NCI-H446 treated with DMSO at 0.1 percent for 48 hours (cell line): ENCODE measurements around the gene IRGQ.
"Not testable (repeated sequence)": the region's sequence is repeated elsewhere in the genome, so short reads cannot be mapped to it uniquely, and the experiment has no call there.

ENCODE experiments used
- DNase-seq: peaks from one replicate; lab custom pipeline; 2025; lab: John Stamatoyannopoulos, UW

The IRGQ gene

DNA sequence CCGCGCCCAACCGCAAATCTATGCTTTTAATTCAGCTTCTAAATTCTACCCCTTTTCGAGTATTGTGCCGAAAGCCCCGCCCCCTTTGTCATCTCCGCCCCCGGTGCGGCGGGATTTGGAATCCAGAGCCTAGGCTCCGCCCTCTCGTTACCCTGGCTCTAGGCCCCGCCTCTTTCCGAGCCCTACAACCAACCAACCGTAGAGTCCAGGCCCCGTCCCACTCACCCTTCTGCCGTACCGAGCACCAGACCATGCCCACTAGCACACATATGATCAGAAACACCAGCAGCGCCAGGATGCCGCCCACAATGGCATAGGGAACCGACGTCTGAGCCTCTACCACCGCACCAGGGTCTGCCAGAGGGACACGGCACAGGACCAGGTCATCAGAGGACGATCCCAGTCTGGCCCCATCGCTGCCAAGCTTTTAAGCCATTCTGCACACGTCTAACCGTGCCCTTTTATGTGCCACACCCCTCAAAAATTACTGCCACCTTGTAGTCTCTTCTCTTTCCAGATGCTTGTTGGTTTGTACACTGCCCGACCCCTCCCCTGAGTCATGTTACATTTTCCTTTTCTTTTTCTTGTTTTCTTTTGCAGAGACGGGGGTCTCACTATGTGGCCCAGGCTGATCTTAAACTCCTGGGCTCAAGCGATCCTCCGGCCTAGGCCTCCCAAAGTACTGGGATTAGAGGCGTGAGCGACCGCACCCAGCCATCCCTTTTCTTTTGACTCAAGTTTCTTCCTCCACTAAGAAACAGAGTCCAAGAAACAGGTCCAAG, 28.1 kb upstream of the IRGQ start:
- no peak for DNase-seq

- no peak for DNase-seq
These were observed 27.0 kb upstream of the IRGQ start for GRCh38 chr19:43622956-43623355.

- DNase-seq, result no peak
These were observed 26.1 kb upstream of the IRGQ start for GRCh38 chr19:43622070-43622469.

DNA sequence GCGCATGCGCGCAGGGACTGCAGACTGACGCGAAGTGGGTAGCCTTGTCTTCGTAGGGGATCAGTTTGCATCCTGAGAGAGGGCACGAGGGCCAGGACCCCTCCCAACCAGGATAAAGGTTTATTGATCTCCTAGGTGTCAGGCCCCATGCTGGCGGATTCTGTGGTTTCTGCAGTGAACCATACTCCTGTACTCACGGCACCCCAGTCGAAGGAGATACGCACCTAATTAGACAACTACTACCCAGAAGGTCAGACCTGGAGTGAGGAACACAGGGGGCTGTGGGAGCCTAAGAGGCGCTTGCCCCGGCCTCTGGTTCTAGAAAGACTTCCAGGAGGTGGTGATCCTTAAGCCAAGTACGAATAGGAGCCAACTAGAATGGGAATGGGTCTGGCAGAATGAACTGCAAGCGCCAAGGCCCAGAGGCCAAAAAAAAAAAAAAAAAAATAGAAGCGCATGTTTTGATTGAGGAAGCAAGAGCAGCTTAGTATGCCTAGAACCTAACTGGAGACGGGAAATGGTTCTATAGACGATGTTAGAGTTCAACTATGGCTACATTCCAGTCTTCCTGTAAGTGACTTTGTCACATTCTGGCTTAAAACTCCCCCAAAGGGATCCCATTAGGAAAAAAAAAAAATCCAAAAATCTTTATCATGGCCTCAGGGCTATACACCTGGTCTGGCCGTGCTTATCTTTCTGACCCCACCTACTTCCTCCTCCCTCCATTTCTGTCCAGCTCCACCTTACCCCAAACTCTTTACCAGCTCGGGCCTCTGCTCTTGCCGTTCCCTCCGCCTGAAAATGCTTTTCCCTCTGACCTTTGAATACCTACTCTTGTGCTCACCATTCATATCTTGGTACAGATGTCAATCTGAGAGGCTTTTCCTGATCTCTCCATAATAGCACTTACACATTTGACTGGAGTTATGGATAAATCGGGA, 24.4 kb upstream of the IRGQ start:
- DNase-seq, result no peak

DNA sequence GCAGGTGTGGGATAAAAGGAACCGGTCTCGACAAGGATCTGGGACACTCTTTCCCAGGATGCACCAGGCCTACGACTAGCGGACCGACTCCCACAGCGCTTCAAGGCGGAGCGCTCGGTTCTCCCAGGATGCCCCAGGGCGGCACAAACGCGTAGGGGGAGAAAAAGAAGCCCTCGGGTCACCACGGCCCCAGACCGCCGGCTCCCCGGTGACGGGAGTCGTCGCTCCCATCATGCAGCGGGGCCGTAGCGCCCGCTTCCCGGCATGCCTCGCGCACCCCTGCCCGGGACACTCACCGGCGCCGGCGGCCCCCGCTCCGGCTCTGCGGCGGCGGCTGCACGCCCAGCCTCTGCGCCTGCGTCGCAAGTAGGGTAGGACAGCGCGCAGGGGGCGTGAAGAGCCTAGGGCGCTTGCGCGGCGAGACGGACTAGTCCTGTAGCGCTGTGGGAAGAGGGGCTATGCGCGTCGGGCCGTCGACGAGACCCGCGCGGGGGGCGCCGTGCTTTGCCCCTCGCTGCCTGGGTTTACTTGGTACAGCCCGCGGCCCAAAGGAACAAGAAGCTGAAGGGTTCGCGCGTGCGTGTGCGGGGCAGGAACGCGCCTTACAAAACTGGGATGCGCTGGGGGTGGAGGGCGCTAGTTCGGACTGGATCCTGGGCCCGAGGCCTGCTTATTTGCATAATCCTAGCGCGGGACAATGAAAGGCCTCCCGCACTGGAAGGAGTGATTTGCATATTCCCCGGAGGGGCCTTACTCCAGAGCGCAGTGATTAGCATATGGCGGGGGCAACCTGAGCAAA, 23.5 kb upstream of the IRGQ start, which contains the start of gene ZNF428:
TSS of gene ZNF428 (minus strand) at position 368 of the 799 bp plus-strand sequence. CDS start 5,325 bp downstream, outside the sequence.
- DNase-seq, result peak; percentile 95

DNA sequence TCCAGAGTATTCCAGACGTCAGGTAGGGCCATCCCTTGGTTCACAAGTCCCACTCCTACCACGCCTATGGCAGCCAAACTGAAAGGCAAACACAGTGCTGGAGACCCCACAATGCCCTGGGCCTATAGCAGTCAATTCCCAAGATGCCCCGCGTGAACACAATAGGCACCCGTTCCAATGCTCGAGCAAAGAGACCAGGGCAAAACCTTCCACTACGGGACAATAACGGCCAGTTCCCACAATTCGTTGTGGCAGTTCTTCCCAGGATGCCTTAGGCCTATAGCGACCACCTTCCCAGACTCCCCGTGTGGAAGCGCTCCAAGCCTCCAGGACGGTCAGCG, 23.0 kb upstream of the IRGQ start:
- DNase-seq, result peak; percentile 74

DNA sequence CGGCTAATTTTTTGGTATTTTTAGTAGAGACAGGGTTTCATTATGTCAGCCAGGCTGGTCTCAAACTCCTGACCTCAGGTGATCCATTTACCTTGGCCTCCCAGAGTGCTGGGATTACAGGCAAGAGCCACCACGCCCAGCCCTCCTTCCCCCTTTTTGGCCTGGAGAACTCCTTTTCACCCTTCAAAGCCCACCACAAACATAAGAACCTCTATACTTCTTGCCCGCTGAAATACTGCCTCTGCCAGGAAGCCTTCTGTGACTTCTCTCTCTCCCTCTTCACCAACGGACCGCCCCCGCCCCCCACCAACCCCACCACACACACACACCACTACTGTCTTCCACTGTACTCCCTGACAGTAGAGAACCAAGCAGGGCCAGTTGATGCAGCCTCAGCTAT, 21.0 kb upstream of the IRGQ start:
- no peak for DNase-seq

DNA sequence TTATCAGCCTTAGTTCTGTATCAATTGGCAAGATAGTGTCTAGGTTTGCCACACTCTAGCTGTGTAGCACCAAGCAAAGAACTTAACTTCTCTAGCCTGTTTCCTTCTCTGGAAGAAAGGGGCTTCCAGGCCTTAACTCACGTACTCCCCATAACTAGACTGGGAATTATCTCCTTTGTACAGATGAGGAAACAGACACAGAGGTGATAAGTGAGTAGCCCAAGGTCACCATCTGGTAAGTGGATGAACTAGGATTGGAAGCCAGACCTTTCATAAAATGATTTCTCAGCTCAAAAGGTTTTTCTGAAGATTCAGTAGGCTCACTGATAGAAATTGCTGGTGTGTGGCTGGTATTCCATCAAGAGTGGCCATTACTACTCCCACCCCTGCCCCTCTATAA, 20.4 kb upstream of the IRGQ start:
- DNase-seq, result no peak

DNA sequence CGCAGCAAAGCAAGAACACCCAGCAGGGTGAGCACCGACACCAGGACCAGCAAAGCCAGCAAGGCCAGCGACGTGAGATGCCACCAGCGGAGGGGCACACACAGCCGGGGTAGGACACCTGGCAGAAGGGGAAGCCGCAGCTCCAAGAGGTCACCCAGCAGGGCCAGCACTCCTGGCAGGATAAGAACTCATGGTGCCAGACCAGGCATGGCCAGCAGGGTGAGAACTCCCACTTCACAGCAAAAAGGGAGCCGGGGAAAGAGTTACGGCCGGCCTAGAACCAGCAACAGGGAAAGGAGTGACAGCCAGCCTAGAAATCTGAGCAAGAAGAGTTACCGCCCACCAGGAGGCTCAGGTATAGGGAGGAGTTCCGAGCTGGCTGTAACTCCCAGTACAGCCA, 16.4 kb upstream of the IRGQ start:
- no peak for DNase-seq

DNA sequence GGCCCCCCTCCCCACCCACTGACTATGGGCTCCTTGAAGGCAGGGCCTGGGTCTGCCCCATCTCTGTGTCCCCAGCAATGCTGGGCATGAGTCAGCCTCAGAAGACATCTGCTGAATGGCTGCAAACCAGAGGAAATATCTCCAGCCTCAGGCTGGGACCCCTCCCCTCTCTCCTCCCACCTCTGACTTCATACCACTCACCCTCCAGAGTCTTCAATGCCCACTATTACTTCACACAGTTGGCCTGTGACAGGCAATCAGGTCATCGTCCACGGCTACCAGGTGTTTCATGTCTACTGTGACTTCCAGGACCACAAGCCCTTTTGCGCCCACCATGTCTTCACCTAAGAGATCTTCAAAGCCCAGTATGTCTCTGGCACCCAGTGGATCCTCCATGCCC, 15.9 kb upstream of the IRGQ start, which contains the start of gene SRRM5:
TSS of gene SRRM5 (plus strand) at position 301 of the 400 bp plus-strand sequence. CDS start at position 335, 34 bp downstream.
- no peak for DNase-seq

DNA sequence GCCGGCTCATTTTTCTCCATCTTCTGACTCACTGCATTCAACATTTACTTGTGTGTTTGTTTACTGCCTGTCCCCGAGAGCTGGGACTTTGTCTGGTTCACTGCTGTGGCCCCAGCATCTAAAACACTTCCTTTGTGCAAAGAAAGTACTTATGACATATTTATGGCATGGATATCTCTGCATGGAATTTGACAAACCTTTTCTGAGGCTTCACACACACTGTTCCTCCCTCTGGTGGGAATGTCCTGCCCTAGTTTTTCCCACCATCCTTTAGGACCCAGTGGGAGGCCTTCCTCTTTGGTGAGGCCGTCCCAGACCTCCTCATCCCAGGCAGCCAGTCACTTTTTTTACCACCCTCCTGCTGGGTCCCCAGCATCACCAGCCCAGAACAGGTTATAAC, 14.6 kb upstream of the IRGQ start:
- DNase-seq, result no peak

DNA sequence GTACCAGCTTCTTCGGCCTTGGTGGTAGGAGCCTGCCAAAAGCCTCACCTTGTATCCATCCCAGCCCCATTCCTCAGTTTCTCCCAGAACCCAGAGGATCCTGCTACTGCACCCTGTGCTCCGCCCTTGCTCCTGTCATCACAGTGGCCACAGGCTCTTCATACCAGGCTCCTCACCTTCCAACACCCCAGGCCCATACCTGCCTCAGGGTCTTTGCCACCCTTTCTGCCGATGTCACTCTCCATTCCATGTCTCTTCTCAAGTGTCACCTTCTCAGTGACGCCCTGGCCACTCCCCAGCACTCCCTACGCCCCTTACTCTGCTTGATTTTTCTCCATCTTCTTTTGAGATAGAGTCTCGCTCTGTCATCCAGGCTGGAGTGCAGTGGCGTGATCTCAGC, 13.9 kb upstream of the IRGQ start:
- no peak for DNase-seq

- DNase-seq, result no peak
These were observed 11.6 kb upstream of the IRGQ start for GRCh38 chr19:43607238-43608205.

DNA sequence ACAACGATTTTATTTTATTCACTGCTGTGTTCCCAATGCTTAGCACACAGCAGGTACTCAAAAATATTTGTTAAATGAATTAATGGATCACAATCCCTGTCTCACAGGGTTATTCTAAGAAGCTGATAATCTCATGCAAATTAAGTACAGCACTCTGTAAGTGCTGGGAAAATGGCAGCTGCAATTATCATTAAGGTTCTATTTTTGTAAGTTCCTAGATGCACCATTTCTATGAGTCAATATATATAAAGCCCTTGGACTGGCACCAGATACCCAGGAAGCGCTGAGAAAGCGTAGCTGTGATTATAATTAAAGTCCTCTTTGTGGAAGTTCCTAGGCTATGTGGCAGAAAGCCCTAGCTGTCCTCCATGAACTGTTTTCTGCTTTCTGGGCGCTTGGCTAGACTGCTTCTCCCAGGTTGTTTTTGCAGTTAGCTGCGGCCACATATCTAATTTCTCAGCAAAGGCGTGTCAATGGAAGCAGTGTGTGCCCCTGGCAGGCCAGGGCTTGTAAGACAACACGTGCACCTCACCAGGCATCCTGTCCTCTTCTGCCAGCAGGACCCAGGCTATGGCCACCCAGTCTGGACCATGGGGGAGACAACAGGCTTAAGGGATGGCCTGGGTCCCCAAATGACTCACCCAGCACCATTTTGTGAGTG, 10.8 kb upstream of the IRGQ start:
- no peak for DNase-seq

- DNase-seq, result no peak
These were observed 10.1 kb upstream of the IRGQ start for GRCh38 chr19:43605875-43606568.

- DNase-seq, result not testable (repeated sequence)
These were observed 4.4 kb upstream of the IRGQ start for GRCh38 chr19:43600326-43600725.

GRCh38 chr19:43599635-43600295, 3.8 kb upstream of the IRGQ start:
- DNase-seq, result no peak

GRCh38 chr19:43598445-43599240, 2.7 kb upstream of the IRGQ start:
- DNase-seq, result no peak
